Mesenchymal stem cell (in vitro differentiated cells and primary cell): Measurements from ENCODE around the gene IL18R1.

Experiments used
- DNase-seq: peaks from one replicate; pipeline ENCODE4 v3.0.0-alpha.2; 2013
- H2AFZ ChIP-seq: one replicate; pipeline ENCODE4 v1.6.1; 2013; ENCODE audit warnings: low read depth, mild to moderate bottlenecking, control low read depth, inconsistent platforms, low read length, moderate library complexity
- H2AK5ac ChIP-seq: 2 replicates; pipeline ENCODE4 v1.6.1; 2013; ENCODE audit warnings: low read length, moderate library complexity, mild to moderate bottlenecking, inconsistent platforms; ENCODE audit not compliant: severe bottlenecking
- H2BK120ac ChIP-seq: one replicate; pipeline ENCODE4 v1.6.1; 2013; ENCODE audit warnings: low read depth, mild to moderate bottlenecking, inconsistent platforms, low read length, moderate library complexity
- H2BK12ac ChIP-seq, 2 experiments: one replicate each; pipeline ENCODE4 v1.6.1; 2013; ENCODE audit warnings: inconsistent platforms in 2 of 2, low read length in 2 of 2, mild to moderate bottlenecking in 2 of 2, moderate library complexity in 2 of 2, control low read depth in 1 of 2
- H2BK15ac ChIP-seq: one replicate; pipeline ENCODE4 v1.6.1; 2013; ENCODE audit warnings: mild to moderate bottlenecking, low read depth, inconsistent platforms; ENCODE audit not compliant: poor library complexity, severe bottlenecking
- H2BK5ac ChIP-seq: 2 replicates; pipeline ENCODE4 v1.6.1; 2013; ENCODE audit warnings: low read depth, mild to moderate bottlenecking, low read length, control low read depth, inconsistent platforms; ENCODE audit not compliant: poor library complexity, severe bottlenecking
- H3K14ac ChIP-seq, 2 experiments: one replicate each; pipeline ENCODE4 v1.6.1; 2013; ENCODE audit warnings: inconsistent platforms in 2 of 2, low read length in 2 of 2, control low read depth in 1 of 2, mild to moderate bottlenecking in 1 of 2, moderate library complexity in 1 of 2
- H3K18ac ChIP-seq, 2 experiments: one replicate each; pipeline ENCODE4 v1.6.1; 2013; ENCODE audit warnings: inconsistent platforms in 2 of 2, low read length in 2 of 2, control low read depth in 1 of 2, low read depth in 1 of 2, mild to moderate bottlenecking in 1 of 2
- H3K23ac ChIP-seq, 2 experiments: one replicate each; pipeline ENCODE4 v1.6.1; 2013; ENCODE audit warnings: inconsistent platforms in 2 of 2, low read length in 2 of 2, mild to moderate bottlenecking in 2 of 2, moderate library complexity in 2 of 2, control low read depth in 1 of 2
- H3K27ac ChIP-seq: 2 replicates; pipeline ENCODE4 v1.5.1; 2013; ENCODE audit warnings: mild to moderate bottlenecking, moderate library complexity, low read length, control low read depth, inconsistent platforms; ENCODE audit not compliant: poor library complexity, severe bottlenecking
- H3K27me3 ChIP-seq, 2 experiments: 2 replicates each; pipeline versions ENCODE4 v1.6.1 to v1.7.0; 2013; ENCODE audit warnings: low read length in 2 of 2, mild to moderate bottlenecking in 2 of 2, moderate library complexity in 2 of 2, control low read depth in 1 of 2, inconsistent platforms in 1 of 2; ENCODE audit not compliant: control insufficient read depth in 1 of 2, insufficient read depth in 1 of 2
- H3K36me3 ChIP-seq, 2 experiments: 2 replicates each; pipeline versions ENCODE4 v1.6.1 to v1.7.0; 2013; ENCODE audit warnings: low read length in 2 of 2, control low read depth in 1 of 2, inconsistent platforms in 1 of 2, low read depth in 1 of 2, mild to moderate bottlenecking in 1 of 2; ENCODE audit not compliant: insufficient read depth in 2 of 2, control insufficient read depth in 1 of 2
- H3K4ac ChIP-seq, 2 experiments: one replicate each; pipeline ENCODE4 v1.6.1; 2013; ENCODE audit warnings: inconsistent platforms in 2 of 2, low read length in 2 of 2, mild to moderate bottlenecking in 2 of 2, moderate library complexity in 2 of 2, control low read depth in 1 of 2, low read depth in 1 of 2
- H3K4me1 ChIP-seq: 2 replicates; pipeline ENCODE4 v1.6.1; 2013; ENCODE audit warnings: low read depth, low read length, control low read depth; ENCODE audit not compliant: control insufficient read depth, insufficient read depth
- H3K4me2 ChIP-seq: 2 replicates; pipeline ENCODE4 v1.6.1; 2013; ENCODE audit warnings: low read length, mild to moderate bottlenecking, inconsistent platforms; ENCODE audit not compliant: poor library complexity, severe bottlenecking
- H3K4me3 ChIP-seq, 2 experiments: 2 replicates each; pipeline versions ENCODE4 v1.5.1 to v1.7.0; 2013; ENCODE audit warnings: low read length in 2 of 2, mild to moderate bottlenecking in 2 of 2, control low read depth in 1 of 2, low read depth in 1 of 2; ENCODE audit not compliant: insufficient read depth in 1 of 2
- H3K79me1 ChIP-seq: replicated peaks from 2 replicates; pipeline ENCODE4 v1.6.1; 2013; ENCODE audit warnings: mild to moderate bottlenecking, control low read depth, low read length, inconsistent platforms; ENCODE audit not compliant: poor library complexity, severe bottlenecking
- H3K9ac ChIP-seq: 2 replicates; pipeline ENCODE4 v1.7.0; 2013; ENCODE audit warnings: mild to moderate bottlenecking, low read length, moderate library complexity
- H3K9me3 ChIP-seq: 2 replicates; pipeline ENCODE4 v1.7.0; 2013; ENCODE audit warnings: mild to moderate bottlenecking, low read length; ENCODE audit not compliant: control insufficient read depth
- H4K8ac ChIP-seq: one replicate; pipeline ENCODE4 v1.6.1; 2013; ENCODE audit warnings: inconsistent platforms, mild to moderate bottlenecking, low read length, moderate library complexity
- H4K91ac ChIP-seq: one replicate; pipeline ENCODE4 v1.6.1; 2013; ENCODE audit warnings: mild to moderate bottlenecking, low read length, inconsistent platforms
- WGBS: methylation state at CpG from one replicate; pipeline ENCODE4 v1.1.7; 2013; ENCODE audit warnings: mixed read lengths; 5-methylcytosine and 5-hydroxymethylcytosine counted together

IL18R1 gene

DNA sequence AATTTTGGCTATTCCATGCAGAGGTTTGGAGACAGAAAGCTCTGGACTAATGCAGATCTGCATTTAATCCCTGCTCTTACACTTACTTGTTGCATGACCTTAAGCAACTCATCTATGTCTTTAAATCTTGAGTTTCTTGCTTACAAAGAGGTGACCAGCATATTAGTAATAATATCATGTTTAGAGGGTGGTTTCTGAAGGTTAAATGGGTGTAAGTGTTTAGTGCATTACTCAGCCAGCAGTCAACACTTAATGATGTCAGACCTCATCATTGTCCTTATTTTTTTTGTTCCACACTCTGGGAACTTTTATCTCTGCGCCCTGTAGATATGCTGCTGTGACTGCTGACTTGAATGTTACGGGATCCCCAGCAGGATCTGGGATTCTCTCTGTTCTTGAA, 42.6 kb upstream of the IL18R1 start:
- H2BK15ac ChIP-seq, result no peak overlapping the region
- H2AFZ ChIP-seq, result no peak overlapping the region

DNA sequence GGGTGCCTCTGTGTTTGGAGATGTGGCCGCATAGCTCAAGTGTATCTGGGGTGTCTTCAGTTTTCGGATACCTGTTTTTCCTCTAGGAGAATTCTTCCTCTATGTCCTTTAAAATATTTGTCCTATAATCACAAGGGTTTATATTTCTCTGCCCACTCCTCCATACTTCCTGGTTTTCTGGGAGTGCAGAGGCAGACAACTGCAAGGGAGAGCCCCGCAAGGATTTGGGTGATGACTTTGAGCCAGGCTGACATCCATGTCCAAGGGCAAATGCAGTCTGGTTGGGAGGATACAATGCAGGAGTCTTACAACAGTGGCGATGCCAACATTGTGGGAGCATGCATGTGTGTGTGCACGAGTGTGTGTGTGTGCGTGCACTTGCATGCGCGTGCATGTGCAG, 42.1 kb upstream of the IL18R1 start:
- Histone ChIP-seq H3K4me3 (no peak overlapping the region), H3K9ac (no peak overlapping the region)

More for the DNA sequence above, 42.6 kb upstream of the IL18R1 start:
- no peak overlapping the region for H2BK5ac ChIP-seq
- H3K27me3 ChIP-seq, result peaks cover 6 to 18% of the 10 kb centered on the region in 2 experiments
- WGBS, result 15% methylated on average over 2 of the region's 2 CpGs
- H3K79me1 ChIP-seq, result no peaks in the 10 kb centered on the region
- no peak overlapping the region for H4K8ac ChIP-seq
- no peak overlapping the region for H3K27ac ChIP-seq
- H2BK12ac ChIP-seq, result no peak overlapping the region
- no peak overlapping the region for H3K9ac ChIP-seq
- no peak overlapping the region for H2AK5ac ChIP-seq
- no peak overlapping the region for H3K4me2 ChIP-seq
- no peaks in the 10 kb centered on the region for H3K36me3 ChIP-seq
- no peak overlapping the region for H4K91ac ChIP-seq
- H3K9me3 ChIP-seq, result peaks cover 4% of the 10 kb centered on the region
- peak; percentile 87 for DNase-seq
- no peak overlapping the region for H3K18ac ChIP-seq
- no peaks in the 10 kb centered on the region for H3K4me1 ChIP-seq
- H3K4ac ChIP-seq, result no peak overlapping the region
- H3K14ac ChIP-seq, result no peak overlapping the region
- H3K23ac ChIP-seq, result no peak overlapping the region
- no peak overlapping the region for H3K4me3 ChIP-seq
- H2BK120ac ChIP-seq, result no peak overlapping the region

DNA sequence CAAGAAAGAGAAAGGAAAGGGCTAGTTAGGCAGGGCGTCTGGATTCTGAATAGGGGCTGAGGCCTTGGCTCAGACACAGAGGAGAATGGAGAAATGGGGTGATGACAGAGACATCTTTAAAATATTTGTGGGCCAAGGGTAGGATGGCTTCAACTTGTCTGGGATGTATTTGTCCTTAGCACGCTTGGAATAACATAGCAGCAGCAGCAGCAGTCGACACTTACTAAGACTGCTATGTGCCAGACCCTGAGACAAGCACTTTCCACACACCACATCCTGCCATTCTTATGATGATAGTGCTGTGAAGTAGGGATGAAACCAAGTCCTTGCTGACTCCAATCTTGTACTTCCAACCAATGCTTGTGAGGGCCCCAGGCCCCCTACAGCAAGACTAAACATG, 41.6 kb upstream of the IL18R1 start:
- no peaks in the 10 kb centered on the region for H3K4me1 ChIP-seq
- H2BK12ac ChIP-seq, result no peak overlapping the region
- no peak overlapping the region for H2AFZ ChIP-seq
- no peak overlapping the region for H3K18ac ChIP-seq
- no peak overlapping the region for H2AK5ac ChIP-seq
- no peak overlapping the region for H2BK15ac ChIP-seq
- peaks cover 4% of the 10 kb centered on the region for H3K9me3 ChIP-seq
- H4K91ac ChIP-seq, result no peak overlapping the region
- peaks cover 0 to 21% of the 10 kb centered on the region in 2 experiments for H3K27me3 ChIP-seq
- no peak overlapping the region for H3K23ac ChIP-seq
- whole genome bisulfite sequencing, result 100% methylated on average over 1 of the region's 3 CpGs
- H3K27ac ChIP-seq, result no peak overlapping the region
- H3K4ac ChIP-seq, result no peak overlapping the region
- no peak overlapping the region for H3K9ac ChIP-seq
- H3K79me1 ChIP-seq, result no peaks in the 10 kb centered on the region
- no peaks in the 10 kb centered on the region for H3K36me3 ChIP-seq
- H2BK5ac ChIP-seq, result no peak overlapping the region
- no peak overlapping the region for H2BK120ac ChIP-seq
- no peak overlapping the region for H3K4me2 ChIP-seq
- H3K14ac ChIP-seq, result no peak overlapping the region
- no peak overlapping the region for H4K8ac ChIP-seq
- peak; percentile 46 for DNase-seq
- H3K4me3 ChIP-seq, result no peak overlapping the region

More for the DNA sequence above, 42.1 kb upstream of the IL18R1 start:
- Histone ChIP-seq H2BK12ac (no peak overlapping the region), H2BK120ac (no peak overlapping the region), H4K91ac (no peak overlapping the region), H3K79me1 (no peaks in the 10 kb centered on the region), H3K23ac (no peak overlapping the region), H4K8ac (no peak overlapping the region), H3K4ac (no peak overlapping the region), H3K36me3 (no peaks in the 10 kb centered on the region), H3K18ac (no peak overlapping the region), H3K9me3 (peaks cover 4% of the 10 kb centered on the region), H2AFZ (no peak overlapping the region), H3K27ac (no peak overlapping the region), H2AK5ac (no peak overlapping the region), H3K14ac (peak overlapping the region in 1 of 2 experiments; percentile 5), H3K27me3 (peaks cover 1 to 18% of the 10 kb centered on the region in 2 experiments), H2BK5ac (no peak overlapping the region), H3K4me2 (no peak overlapping the region), H3K4me1 (no peaks in the 10 kb centered on the region), H2BK15ac (no peak overlapping the region)
- 92% methylated on average over 8 of the region's 8 CpGs for WGBS
- no peak for DNase-seq

DNA sequence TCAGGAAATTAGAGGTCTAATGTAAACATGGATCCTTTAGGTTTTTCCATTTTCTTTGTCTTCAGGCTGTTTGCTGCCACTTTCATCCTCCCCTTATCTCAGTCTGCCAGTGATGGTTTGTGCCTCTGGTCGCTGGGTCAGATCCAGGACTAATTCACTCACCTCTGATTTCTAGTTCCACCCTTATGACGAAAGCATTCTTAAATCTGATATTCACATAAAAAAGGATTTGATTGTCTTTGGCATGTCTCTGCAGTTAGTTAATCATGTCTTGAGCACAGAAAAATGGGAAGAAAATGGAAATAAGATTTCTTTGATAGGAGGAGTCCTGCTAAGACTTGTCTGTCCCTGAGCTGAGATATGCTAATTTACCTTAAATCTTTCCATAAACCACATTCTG, 39.7 kb upstream of the IL18R1 start:
- H3K4me1 ChIP-seq, result no peaks in the 10 kb centered on the region
- H3K9me3 ChIP-seq, result peaks cover 4% of the 10 kb centered on the region
- H3K23ac ChIP-seq, result no peak overlapping the region
- H2AFZ ChIP-seq, result no peak overlapping the region
- H2BK12ac ChIP-seq, result no peak overlapping the region
- no peak overlapping the region for H3K4ac ChIP-seq
- no peak overlapping the region for H3K4me3 ChIP-seq
- H2BK5ac ChIP-seq, result no peak overlapping the region
- no peak overlapping the region for H3K9ac ChIP-seq
- peaks cover 0 to 28% of the 10 kb centered on the region in 2 experiments for H3K27me3 ChIP-seq
- H2BK15ac ChIP-seq, result no peak overlapping the region
- no peak overlapping the region for H4K8ac ChIP-seq
- no peak overlapping the region for H3K14ac ChIP-seq
- H3K36me3 ChIP-seq, result no peaks in the 10 kb centered on the region
- no peak for DNase-seq
- no peak overlapping the region for H4K91ac ChIP-seq
- H3K18ac ChIP-seq, result no peak overlapping the region
- no peak overlapping the region for H2BK120ac ChIP-seq
- no peak overlapping the region for H3K4me2 ChIP-seq
- H3K79me1 ChIP-seq, result no peaks in the 10 kb centered on the region
- no peak overlapping the region for H2AK5ac ChIP-seq
- 38% methylated on average over 1 of the region's 2 CpGs for WGBS
- H3K27ac ChIP-seq, result no peak overlapping the region
